Dermis blood vessel endothelial cell (primary cell): ENCODE data around the gene MID1IP1. TPM values are rescaled to one million over a fixed set of nuclear protein-coding genes. Genes with fewer than 3 reads are reported as not detected.

Source experiments
- DNase-seq: peaks from one replicate; pipeline ENCODE4 v3.0.0; 2010
- total RNA-seq: library from RNA; depleted of rRNA; stranded (reverse); fragments of >200 nt; gene quantifications from 2 replicates; pipeline ENCODE4 v1.2.3, GENCODE V29; 2014

The MID1IP1 gene
- total RNA-seq, 1 donor from 2014 or later = 18.0 TPM

DNA sequence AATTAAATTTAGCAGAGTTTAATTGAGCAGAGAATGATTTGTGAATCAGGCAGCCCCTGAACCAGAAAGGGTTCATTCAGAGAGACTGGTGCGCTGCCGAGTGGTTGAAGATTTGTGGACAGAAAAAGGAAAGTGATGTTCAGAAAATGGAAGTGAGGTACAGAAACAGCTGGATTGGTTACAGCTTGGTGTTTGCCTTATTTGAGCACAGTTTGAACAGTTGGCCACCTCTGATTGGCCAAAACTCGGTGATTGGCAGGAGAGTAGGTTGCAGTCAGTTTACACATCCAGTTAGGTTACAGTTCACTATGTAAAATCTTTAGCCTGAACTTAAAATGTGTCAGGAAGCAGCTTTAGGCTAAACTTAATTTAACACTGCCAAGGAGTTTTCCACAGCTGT is 14.9 kb downstream of the MID1IP1 start:
- DNase-seq = no peak

DNA sequence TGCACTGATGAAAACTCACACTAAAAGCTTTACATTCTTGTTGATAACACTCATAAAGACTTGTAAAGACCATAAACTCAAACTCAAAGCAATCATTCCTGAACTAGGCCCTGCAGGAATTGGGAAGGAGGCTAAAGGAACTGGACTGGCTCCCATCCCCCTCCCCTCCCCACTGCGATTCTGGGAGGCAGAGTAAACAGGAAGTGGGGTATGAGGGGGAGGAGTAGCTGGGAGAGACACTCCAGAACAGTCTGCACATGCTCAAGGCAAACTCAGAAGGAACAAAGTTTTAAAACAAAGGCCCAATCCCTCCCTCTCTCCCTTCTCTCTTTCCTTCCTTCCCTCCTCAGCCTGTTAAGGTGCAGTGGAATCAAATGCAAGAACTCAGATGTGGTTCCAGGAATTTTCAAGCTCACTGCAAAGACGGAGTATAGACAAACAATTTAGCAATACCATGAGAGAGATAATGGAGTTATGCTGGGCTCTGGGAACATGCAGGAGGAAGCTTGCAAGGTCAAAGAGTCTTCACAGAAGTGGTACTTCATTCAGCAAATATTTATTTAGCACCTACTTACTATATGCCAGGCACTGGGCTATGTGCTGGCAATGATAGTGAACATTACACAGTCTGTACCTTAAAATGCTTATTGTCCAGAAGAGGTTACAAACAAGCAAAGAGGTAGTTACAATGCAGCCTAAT is 15.9 kb downstream of the MID1IP1 start:
- no peak for DNase-seq

DNA sequence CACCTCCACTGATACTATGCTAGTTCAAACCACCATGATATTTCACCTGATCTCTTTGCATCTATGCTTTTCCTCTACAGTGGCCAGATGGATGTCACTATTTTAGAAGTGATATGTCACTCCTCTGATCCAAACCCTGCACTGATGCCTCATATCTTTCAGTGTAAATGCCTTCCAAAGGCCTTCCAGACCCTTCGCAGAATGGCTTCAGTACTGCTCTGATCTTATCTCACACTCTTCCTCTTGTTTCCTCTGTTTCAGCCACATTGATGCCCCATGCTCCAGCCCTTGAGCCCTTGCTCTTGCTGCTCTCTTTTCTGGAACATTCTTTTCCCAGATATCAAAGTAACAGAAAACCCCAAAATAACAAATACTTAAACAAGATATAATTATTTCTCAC is 17.9 kb downstream of the MID1IP1 start:
- no peak for DNase-seq

DNA sequence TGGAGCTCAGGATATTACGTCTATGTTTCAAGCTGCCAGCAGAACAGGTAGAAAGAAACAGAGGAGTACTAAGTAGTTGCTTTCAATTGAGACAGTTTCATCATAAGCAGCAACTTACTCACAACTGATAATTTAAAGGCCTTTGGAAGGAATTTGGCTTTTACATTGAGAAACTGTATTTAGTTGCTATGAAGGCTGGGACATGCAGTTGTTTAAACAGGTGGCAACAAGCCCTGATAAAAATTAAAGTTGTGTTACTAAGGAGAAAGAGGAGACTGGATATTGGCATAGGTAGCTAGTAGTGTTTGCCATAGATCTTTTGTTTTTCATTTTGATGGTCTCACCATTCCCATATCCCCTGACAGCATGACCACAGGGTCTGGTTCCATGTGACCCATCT is 18.4 kb downstream of the MID1IP1 start:
- DNase-seq = no peak

DNA sequence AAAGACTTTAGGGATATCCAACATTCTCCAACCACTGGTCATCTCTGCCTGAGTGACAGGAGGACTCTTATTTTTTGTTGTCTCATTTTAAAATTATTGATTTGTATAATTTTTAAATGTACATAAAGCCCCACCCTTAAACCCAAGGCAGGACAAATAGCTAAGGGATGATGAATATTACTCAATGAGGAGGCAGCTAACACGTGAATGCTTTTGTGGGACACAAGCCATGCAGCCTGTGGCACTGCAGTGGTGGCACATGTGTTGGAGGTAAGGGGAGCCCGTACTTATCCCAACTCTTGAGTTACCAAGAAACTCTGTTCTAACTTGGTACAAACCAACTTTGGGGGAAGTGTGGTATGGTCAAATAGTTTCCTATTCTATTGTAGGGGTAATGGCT is 19.5 kb downstream of the MID1IP1 start:
- no peak for DNase-seq

DNA sequence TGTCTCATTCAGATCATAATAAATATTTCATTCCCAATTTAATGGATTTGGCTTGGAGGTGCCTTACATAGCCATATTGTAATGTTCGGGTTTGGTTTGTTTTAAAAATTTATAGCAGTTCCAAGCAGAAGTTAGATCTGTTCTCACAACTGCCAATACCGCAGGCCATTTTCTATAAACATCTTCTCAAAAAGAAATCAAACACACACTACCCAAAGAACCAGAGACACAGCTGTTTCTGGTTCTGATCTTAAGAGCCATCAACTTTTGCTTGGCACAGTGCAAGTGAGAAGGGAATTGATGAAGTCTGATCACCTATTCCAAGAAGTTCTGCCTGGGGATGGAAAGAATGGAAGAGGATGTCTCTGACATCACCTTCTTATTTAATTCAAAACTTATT is 22.9 kb downstream of the MID1IP1 start:
- no peak for DNase-seq

DNA sequence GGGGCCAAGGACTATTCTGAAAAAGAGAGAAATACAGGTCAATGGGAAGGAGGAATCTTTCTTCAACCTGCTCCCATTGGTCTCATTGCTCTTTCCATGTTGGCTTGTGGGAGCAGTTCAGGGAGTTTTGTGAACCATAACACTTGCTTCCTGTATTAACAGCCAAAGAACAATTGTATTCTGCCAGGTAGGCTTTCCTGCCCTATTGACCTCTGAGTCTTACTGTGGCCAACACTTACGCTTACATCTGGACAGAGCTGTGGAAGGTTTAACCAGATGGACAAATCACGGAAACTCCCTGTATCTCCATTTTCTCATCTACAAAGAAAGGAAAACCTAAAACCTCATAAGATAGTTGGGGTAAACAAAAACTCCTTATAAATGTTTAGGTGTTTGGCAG is 30.7 kb downstream of the MID1IP1 start:
- DNase-seq = peak; percentile 2

DNA sequence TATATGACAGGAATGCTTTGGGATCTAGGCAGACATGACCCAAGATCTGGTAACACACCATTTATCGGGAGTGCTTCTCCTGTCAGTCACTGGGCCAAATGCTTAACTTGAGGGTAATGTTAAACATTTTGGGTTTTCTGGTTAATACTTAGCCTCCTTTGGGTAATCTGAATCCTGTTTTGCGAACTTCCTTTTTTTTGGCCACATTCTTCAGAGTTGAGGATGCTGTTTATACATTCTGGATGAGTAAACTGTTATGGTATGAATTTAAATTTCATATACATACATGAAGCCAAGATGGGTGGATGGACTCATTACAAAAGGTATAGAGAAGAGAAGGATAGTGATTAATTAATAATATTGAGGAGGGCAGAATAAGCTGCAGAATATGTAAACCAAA is 36.1 kb downstream of the MID1IP1 start:
- DNase-seq = no peak

DNA sequence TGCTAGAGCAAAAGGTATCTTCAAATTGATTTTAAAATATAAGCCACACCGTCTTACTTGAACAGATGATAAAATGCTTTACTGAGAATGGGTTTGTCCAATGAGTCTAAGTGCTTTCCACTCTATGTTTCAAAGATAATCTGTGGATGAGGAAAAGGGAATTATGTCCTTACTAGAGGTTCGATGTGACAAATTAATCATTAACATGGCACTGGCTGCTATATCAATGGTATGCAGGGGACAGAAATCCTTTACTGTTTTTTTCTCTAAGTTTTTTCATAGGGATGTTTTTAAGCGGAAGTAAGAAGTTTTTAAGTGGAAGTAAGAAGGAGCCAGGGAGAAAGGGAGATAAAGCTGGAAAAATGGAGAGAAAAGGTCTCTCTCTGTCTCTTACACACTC is 38.0 kb downstream of the MID1IP1 start:
- no peak for DNase-seq

DNA sequence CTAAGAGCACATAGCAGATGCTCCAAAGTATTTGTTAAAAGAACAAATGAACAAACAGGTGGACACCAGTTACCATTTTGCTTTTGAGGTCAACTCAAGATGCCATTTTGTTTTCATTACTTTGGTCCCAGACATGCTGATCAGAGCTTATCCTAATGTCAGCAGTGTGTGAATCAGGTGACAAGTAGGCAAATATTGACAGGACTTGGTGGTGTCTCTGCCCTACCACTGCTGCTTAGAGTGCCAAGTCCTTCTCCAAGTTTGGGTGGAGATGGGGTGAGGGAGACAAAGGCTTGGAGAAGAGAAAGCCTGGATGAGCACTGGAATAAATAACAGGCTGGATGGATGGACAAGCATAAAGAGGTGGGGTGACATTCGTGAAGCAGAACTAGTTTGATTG is 38.7 kb downstream of the MID1IP1 start:
- no peak for DNase-seq

DNA sequence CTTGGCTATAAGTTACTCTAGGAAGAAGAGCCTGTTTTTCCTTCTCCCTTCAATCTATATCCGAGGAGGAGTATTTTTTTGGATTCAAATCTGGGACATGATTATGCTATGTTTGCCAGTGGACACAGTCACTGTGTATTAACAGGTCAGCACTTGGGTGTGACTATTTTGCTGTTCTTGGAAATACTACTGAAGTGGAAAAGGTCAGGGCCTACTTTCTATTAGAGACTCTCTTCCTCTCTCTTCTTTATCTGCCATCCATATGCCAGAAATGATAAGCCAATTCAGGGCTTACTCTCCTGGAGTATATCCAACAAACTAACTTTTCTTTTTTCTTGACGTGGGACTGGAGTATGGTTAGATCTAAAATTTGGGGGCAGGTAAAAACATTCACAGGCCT is 40.5 kb downstream of the MID1IP1 start:
- no peak for DNase-seq

DNA sequence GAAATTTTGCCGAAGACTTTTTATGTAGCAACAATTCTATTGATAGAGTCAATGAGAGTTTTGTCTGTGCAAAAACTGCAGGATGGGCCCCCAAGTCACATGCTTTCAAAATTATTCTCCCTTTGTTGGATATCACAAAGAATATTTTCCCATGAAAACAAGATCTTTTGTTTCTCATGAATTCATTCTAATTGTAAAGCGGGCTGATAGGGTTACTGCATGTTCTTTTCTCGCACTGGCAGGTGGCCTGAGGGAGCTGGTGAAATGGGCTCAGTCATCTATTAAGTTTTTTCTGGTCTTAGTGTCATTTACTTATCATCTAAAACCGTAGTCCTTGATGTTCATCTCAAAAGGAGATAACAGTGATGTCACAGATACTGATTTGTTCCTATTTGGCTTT is 44.2 kb downstream of the MID1IP1 start:
- no peak for DNase-seq

DNA sequence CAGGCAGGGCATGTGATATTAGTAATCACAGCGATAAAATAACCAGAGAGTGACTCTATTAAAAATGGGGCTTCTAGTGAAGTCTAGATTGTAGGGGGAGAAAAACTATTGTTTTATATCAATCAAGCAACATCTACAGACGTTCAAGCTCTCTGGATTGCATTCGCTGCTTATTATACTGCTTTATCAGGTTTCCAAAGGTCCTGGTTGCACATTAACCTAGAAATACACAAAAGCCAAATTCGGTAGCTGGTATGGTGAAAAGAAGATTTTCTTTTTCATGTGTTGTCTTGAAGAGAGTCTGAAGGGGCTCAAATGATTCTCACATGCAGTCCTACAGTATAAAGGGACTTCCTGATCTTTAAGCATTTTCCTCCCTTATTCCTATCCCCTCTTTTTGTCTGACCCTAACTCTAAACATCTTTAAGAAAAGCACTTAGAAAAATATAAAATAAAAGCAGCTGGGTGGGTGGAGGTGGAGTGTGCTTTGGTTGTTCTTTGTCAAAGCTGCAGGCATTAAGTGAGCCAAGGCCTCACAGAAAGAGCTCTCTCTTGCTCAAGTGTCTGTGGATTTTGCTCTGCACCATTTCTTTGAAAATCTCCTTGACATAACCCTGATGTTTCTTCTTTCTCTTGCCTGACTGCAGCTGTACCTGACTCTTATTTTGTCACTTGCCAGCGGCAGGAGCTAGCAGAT is 46.1 kb downstream of the MID1IP1 start:
- DNase-seq = no peak

DNA sequence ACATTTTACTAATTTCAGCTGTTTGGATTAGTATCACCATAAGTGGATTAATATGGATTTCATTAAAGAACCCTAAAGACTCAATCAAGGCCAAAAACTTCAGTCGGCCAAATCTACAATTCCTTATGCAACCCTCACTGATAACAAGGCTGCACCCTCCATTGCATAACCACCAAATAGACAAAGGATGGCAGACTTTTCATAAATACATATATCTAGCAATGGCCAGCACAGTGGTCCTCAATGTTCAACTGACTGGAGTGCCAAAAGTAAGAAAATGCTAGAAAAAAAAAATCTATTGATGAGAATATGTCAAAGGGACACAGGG is 46.6 kb downstream of the MID1IP1 start:
- no peak for DNase-seq

DNA sequence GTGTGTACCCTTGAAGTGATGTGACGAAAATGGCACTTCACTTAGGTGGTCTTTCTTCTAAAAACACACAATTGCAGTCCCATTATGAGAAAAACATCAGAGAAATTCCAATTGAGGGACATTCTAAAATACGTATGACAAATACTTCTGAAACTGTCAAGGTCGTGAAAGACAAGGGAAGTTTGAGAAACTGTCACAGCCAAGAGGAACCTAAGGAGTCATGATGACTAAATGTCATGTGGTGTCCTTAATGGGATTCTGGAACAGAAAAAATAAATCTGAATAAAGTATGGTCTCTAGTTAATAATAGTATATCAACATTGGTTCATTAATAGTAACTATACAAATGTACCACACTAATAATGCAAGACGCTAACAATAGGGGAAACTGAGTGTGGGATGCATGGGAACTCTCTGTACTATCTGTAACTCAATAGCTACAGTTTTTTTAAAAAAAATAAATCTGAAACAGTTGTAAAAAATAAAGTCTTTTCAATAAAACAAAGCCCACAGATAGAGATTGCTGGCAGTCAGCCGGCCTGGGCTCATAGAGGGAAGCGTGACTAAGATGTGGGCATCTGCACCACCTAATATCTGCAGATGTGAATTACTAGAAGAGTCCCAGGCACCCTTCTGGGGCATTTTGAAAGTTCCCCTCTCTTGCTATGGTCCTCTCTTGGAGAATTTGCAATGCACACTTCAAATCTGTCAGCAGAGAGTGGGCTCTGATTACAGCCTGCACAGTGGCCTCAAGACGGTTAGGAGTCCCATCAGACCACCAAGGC is 47.6 kb downstream of the MID1IP1 start:
- DNase-seq = no peak

DNA sequence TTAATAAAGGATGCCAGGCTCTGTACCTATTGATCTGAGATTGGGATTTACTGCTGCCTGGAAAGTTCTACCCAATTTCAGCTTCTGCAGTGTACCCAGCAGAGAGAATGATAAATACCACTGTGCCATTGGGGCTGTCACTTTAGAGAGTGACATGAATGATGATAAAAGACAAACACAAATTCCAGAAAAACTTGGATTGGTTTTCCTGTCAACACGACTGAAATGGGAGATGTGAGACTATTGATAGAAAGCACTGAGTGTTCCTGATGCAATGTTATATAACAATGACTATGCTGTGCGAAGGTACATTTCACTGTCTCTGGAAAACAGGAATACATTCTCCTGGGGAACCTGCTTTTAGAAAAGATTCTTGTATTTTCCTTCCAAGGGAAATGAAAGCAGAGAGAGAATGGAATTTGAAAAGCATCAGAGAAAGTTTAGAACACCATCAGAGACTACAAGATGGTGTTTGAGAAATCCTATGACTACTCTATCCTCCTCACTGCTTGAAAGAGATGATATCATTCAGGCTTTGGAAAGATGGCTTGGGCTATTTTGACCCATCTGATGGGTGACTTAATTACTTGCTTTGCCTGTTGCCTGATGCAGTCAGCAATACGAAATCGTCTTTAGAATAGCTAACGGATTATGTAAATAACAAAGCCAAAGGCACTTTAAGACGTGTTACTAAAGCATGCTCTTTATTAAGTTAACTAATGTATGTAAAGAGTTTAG is 49.7 kb downstream of the MID1IP1 start:
- DNase-seq = no peak

DNA sequence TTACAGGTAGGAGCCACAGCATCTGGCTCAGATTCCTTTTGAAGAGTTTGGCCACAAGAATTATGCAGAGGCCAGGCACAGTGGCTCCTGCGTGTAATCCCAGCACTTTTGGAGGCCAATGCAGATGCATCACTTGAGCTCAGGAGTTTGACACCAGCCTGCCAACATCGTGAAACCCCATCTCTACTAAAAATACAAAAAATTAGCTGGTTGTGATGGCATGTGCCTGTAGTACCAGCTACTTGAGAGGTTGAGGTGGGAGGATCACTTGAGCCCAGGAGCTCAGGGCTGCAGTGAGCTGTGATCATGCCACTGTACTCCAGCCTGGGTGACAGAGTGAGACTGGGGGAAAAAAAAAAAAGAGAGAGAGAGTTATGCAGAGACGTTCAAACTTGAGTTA is 53.0 kb downstream of the MID1IP1 start:
- no peak for DNase-seq

Other genes starting within 250 kb of the MID1IP1 start
- gene TSPAN7, start 239.9 kb upstream of the MID1IP1 start, total RNA-seq = 25.2 and 28.4 TPM in 2 replicates